Naive thymus-derived CD4-positive, alpha-beta T cell (primary cell): ENCODE measurements around the gene PODXL. TPM values are rescaled to one million over a fixed set of nuclear protein-coding genes. Genes with fewer than 3 reads are reported as not detected.
A peak's percentile ranks its signal among the peaks of the same experiment; 100 is the strongest.
"Not testable (repeated sequence)": the region's sequence is repeated elsewhere in the genome, so short reads cannot be mapped to it uniquely, and the experiment has no call there.

Source experiments
- ATAC-seq: fragments of 150-1000 bp; cut with Tn5 transposase; 2 replicates; pipeline ENCODE4 v1.10.0; 2021; ENCODE audit warnings: mild to moderate bottlenecking, moderate library complexity
- CTCF ChIA-PET: fragments of 350-600 bp; sonication (Branson Sonifier 250); formaldehyde crosslinking; loops from one replicate; lab custom pipeline; 2021; ENCODE audit warnings: antibody characterized with exemption; lab: Charles Lee
- POLR2A ChIA-PET: fragments of 350-600 bp; sonication (Branson Sonifier 250); formaldehyde crosslinking; loops from one replicate; lab custom pipeline; 2021; ENCODE audit warnings: antibody characterized with exemption, inconsistent platforms; lab: Charles Lee
- DNase-seq, 9 donors: peaks; one replicate each; pipeline versions ENCODE4 v3.0.0 to v3.0.0-alpha.2; 2020 to 2022; ENCODE audit warnings: mixed read lengths in 1 of 9
- H3K27ac ChIP-seq: one replicate; pipeline ENCODE4 v1.7.0; 2013; ENCODE audit warnings: mild to moderate bottlenecking, low read depth, low read length, moderate library complexity
- H3K27me3 ChIP-seq, 2 donors: one replicate each; pipeline ENCODE4 v1.7.0; 2013; ENCODE audit warnings: low read length in 2 of 2, mild to moderate bottlenecking in 2 of 2, moderate library complexity in 2 of 2; ENCODE audit not compliant: control insufficient read depth in 2 of 2, insufficient read depth in 2 of 2
- H3K36me3 ChIP-seq, 3 experiments: 1 replicate in 2 of 3; 2 replicates in 1 of 3; pipeline ENCODE4 v1.7.0; 2013; ENCODE audit warnings: low read length in 3 of 3, mild to moderate bottlenecking in 3 of 3, moderate library complexity in 1 of 3; ENCODE audit not compliant: insufficient read depth in 3 of 3, control insufficient read depth in 2 of 3
- H3K4me1 ChIP-seq, 2 donors: one replicate each; pipeline ENCODE4 v1.7.0; 2013; ENCODE audit warnings: low read length in 2 of 2, mild to moderate bottlenecking in 2 of 2, moderate library complexity in 1 of 2; ENCODE audit not compliant: control insufficient read depth in 2 of 2, insufficient read depth in 2 of 2
- H3K4me3 ChIP-seq: 2 replicates; pipeline ENCODE4 v1.7.0; 2013; ENCODE audit warnings: mild to moderate bottlenecking, low read length
- H3K9me3 ChIP-seq, 3 experiments: 1 replicate in 2 of 3; 2 replicates in 1 of 3; pipeline ENCODE4 v1.7.0; 2013; ENCODE audit warnings: low read length in 3 of 3; ENCODE audit not compliant: control insufficient read depth in 2 of 3
- H3K27ac Mint-ChIP-seq, 9 donors: one replicate each; pipeline ENCODE4 v1.8.0; 2020 to 2022; ENCODE audit warnings: mixed read lengths in 9 of 9, mild to moderate bottlenecking in 8 of 9, moderate library complexity in 5 of 9, inconsistent platforms in 2 of 9
- H3K27me3 Mint-ChIP-seq, 5 donors: one replicate each; pipeline ENCODE4 v1.8.0; 2021 to 2022; ENCODE audit warnings: mixed read lengths in 5 of 5, mild to moderate bottlenecking in 1 of 5
- H3K36me3 Mint-ChIP-seq, 5 donors: one replicate each; pipeline ENCODE4 v1.8.0; 2020 to 2022; ENCODE audit warnings: mixed read lengths in 5 of 5, mild to moderate bottlenecking in 3 of 5, inconsistent platforms in 1 of 5
- H3K4me1 Mint-ChIP-seq, 7 donors: one replicate each; pipeline ENCODE4 v1.8.0; 2020 to 2022; ENCODE audit warnings: mixed read lengths in 7 of 7, mild to moderate bottlenecking in 3 of 7, inconsistent platforms in 1 of 7
- H3K4me3 Mint-ChIP-seq, 10 donors: one replicate each; pipeline ENCODE4 v1.8.0; 2020 to 2022; ENCODE audit warnings: mild to moderate bottlenecking in 10 of 10, mixed read lengths in 10 of 10, moderate library complexity in 6 of 10, inconsistent platforms in 2 of 10
- H3K9me3 Mint-ChIP-seq, 11 donors: one replicate each; pipeline ENCODE4 v1.8.0; 2020 to 2022; ENCODE audit warnings: mixed read lengths in 11 of 11, mild to moderate bottlenecking in 4 of 11, inconsistent platforms in 1 of 11, moderate library complexity in 1 of 11
- intact Hi-C, 2 donors: fragments of 100-400 bp; cut with micrococcal nuclease; formaldehyde crosslinking; loops; one replicate each; pipeline ENCODE4 v1.15.1; 2023
- polyA plus RNA-seq, 2 donors: library from polyadenylated mRNA; unstranded; fragments of 300-500 nt; fragmentation: Illumina TruSeq; gene quantifications; one replicate each; pipeline ENCODE4 v1.2.3, GENCODE V29; 2021
- total RNA-seq, 6 experiments: library from RNA in 5 of 6; stranded (reverse) in 5 of 6; gene quantifications; 1 replicate in 5 of 6; 2 replicates in 1 of 6; pipeline ENCODE4 v1.2.3 and lab custom pipeline; 2021 to 2026

PODXL gene
- total and polyA plus RNA-seq, 7 experiments from 2014 or later, result 0.05 to 1.4 (median 0.32) TPM

DNA sequence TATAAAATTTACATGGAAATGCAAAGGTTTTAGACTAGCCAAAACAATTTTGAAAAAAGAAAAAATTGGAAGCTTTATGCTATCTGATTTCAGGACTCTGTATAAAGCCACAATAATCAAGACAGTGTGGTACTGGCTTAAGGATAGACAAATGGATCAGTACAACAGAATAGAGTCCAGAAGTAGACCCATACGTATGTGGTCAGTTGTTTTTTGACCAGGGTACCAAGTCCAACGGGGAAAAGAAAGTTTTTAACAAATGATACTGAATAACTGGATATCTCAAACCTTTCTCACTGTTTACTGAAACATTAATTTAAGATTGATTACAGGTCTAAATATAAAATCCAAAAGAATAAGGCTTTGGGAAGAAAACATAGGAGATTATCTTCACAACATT is 79.7 kb downstream of the PODXL start:
- Histone ChIP-seq H3K4me3 (no peak overlapping the region), H3K27ac (no peak overlapping the region), H3K36me3 (peaks cover 0 to 19% (median 11%) of the 10 kb centered on the region in 3 experiments), H3K27me3 (no peaks in the 10 kb centered on the region), H3K9me3 (no peaks in the 10 kb centered on the region), H3K4me1 (no peaks in the 10 kb centered on the region)
- Mint-ChIP-seq H3K27ac (no peak overlapping the region), H3K36me3 (peaks cover 0 to 49% (median 22%) of the 10 kb centered on the region in 5 donors), H3K4me1 (peaks cover 0 to 2% (median 0%) of the 10 kb centered on the region in 7 donors), H3K27me3 (no peaks in the 10 kb centered on the region), H3K4me3 (no peak overlapping the region), H3K9me3 (no peaks in the 10 kb centered on the region)
- DNase-seq (no peak), ATAC-seq (no peak)
- intact Hi-C loops, result no loop called here
- CTCF ChIA-PET, result no interaction called here
- POLR2A ChIA-PET, result no interaction called here

DNA sequence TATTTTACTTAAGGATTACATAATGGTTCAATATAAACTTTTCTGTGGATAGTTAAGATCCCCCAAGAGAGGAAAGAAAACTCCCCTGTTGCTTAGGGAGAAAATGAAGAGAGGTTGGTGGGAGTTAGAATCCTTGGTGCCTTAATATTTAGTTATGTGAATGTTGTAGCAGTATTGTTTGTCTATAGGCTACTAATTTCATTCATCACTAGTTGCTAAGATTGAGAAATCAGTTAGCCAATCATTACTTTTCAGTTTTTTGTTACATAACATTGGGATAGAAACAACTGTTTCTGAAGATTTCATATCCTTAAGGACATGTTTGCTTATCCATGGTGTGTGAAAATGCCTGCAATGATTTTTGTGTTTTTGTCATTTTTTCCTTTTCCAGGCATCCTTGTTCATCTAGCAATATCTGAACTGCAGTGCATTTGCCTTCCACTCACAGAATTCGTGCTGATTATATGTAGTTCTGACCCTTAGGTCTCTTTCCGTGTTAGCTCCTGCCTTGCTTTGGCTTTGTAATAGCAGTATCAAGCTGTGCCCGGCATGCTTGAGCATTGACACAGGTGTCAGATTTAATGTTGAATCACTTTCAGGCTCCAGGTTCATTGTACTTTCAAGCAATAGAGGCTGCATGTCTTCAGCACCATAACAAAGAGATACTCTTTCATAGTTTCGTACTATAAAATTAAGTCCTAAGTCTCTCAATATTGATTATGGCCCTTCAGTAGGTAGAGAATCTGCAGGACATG is 85.0 kb downstream of the PODXL start:
- no peaks in the 10 kb centered on the region for H3K9me3 ChIP-seq
- ChIA-PET CTCF (no interaction called here), POLR2A (no interaction called here)
- intact Hi-C loops, result no loop called here
- Mint-ChIP-seq H3K9me3 (no peaks in the 10 kb centered on the region), H3K4me1 (peaks cover 0 to 4% (median 0%) of the 10 kb centered on the region in 7 donors), H3K4me3 (no peak overlapping the region), H3K27me3 (no peaks in the 10 kb centered on the region), H3K27ac (peak overlapping the region in 1 of 9 donors; percentile 22), H3K36me3 (peaks cover 15 to 77% (median 56%) of the 10 kb centered on the region in 5 donors)
- H3K4me1 ChIP-seq, result no peaks in the 10 kb centered on the region
- H3K4me3 ChIP-seq, result no peak overlapping the region
- DNase-seq (no peak), ATAC-seq (no peak)
- H3K27ac ChIP-seq, result no peak overlapping the region
- no peaks in the 10 kb centered on the region for H3K27me3 ChIP-seq
- peaks cover 7 to 59% (median 12%) of the 10 kb centered on the region in 3 experiments for H3K36me3 ChIP-seq

DNA sequence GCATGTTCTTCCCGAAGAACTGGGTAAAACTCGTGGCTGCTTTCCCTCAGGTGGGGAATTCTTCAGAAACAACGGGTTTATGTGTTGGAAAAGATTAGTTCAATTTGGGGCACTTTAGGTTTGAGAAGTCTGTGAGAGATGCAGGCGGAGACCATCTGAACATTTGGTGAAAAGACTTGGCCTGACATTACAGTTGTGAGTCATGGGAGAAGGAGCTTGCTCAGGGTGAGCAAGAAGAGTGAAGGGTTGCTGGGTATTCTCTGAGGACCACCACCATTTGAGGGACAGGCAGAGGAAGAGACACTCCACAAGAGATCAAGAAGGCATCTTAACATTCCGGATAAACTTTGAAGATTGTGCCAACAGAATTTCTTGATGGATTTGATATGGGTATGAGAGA is 88.6 kb downstream of the PODXL start:
- ChIA-PET POLR2A (interaction anchor here (0.6 kb wide), 1 partner anchor 12 kb away, joined by 4 read pairs; no protein-coding TSS in a partner anchor), CTCF (no interaction called here)
- Mint-ChIP-seq H3K36me3 (peaks cover 19 to 70% (median 48%) of the 10 kb centered on the region in 5 donors), H3K4me1 (peaks cover 0 to 4% (median 0%) of the 10 kb centered on the region in 7 donors), H3K9me3 (no peaks in the 10 kb centered on the region), H3K27me3 (no peaks in the 10 kb centered on the region), H3K4me3 (no peak overlapping the region), H3K27ac (no peak overlapping the region)
- H3K27ac ChIP-seq, result no peak overlapping the region
- intact Hi-C loops, result no loop called here
- DNase-seq (no peak), ATAC-seq (no peak)
- no peaks in the 10 kb centered on the region for H3K9me3 ChIP-seq
- H3K27me3 ChIP-seq, result no peaks in the 10 kb centered on the region
- no peak overlapping the region for H3K4me3 ChIP-seq
- H3K4me1 ChIP-seq, result no peaks in the 10 kb centered on the region
- peaks cover 7 to 76% (median 16%) of the 10 kb centered on the region in 3 experiments for H3K36me3 ChIP-seq

- Mint-ChIP-seq H3K4me3 (no peak overlapping the region), H3K4me1 (peaks cover 0 to 4% (median 0%) of the 10 kb centered on the region in 7 donors), H3K27ac (no peak overlapping the region), H3K36me3 (peaks cover 19 to 71% (median 47%) of the 10 kb centered on the region in 5 donors), H3K27me3 (no peaks in the 10 kb centered on the region), H3K9me3 (no peaks in the 10 kb centered on the region)
- Histone ChIP-seq H3K9me3 (no peaks in the 10 kb centered on the region), H3K4me1 (no peaks in the 10 kb centered on the region), H3K27me3 (no peaks in the 10 kb centered on the region), H3K27ac (no peak overlapping the region), H3K36me3 (peaks cover 7 to 69% (median 16%) of the 10 kb centered on the region in 3 experiments), H3K4me3 (no peak overlapping the region)
- no peak for DNase-seq
- POLR2A ChIA-PET, result no interaction called here
- intact Hi-C loops, result no loop called here
- CTCF ChIA-PET, result no interaction called here
- ATAC-seq, result no peak
Observed at GRCh38 chr7:131466735-131467365, 89.6 kb downstream of the PODXL start.

DNA sequence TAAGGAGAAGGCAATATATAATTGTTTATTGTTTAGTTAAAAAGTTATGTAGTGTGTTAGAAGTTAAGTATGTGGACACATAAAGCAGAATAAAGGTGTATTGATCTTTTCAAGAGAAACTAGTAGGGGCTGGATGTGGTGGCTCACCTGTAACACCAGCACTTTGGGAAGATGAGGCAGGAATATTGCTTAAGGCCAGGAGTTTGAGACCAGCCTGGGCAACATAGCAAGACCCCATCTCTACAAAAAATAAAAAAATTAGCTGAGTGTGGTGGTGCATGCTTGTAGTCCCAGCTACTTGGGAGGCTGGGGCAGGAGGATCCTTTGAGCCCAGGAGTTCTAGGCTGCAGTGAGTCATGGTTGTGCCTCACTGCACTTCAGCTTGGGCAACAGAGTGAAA is 93.7 kb downstream of the PODXL start:
- H3K4me1 Mint-ChIP-seq, H3K27me3 ChIP-seq, ATAC-seq, H3K4me3 ChIP-seq, H3K4me3 Mint-ChIP-seq, POLR2A ChIA-PET, H3K9me3 ChIP-seq, H3K4me1 ChIP-seq, intact Hi-C loops, DNase-seq, H3K27ac ChIP-seq, CTCF ChIA-PET, H3K9me3 Mint-ChIP-seq, H3K27me3 Mint-ChIP-seq: not testable (repeated sequence)
- H3K27ac Mint-ChIP-seq, result peak overlapping the region in 1 of 9 donors; percentile 36
- H3K36me3 Mint-ChIP-seq, result peaks cover 14 to 53% (median 32%) of the 10 kb centered on the region in 5 donors
- peaks cover 0 to 35% (median 6%) of the 10 kb centered on the region in 3 experiments for H3K36me3 ChIP-seq

DNA sequence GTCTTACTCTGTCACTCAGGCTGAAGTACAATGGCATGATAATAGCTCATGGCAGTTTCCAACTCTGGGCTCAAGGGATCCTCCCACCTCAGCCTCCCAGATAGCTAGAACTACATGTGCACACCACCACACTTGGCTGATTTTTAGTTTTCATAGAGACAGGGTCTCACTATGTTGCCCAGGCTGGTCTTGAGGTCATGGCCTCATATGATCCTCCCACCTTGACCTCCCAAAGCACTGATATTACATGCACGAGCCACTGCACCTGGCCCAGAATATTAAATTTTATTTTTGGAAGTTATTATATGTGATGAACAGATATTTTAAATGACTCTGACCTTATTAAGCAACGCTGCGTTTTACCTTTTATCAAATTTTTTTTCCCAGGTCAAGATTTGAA is 94.4 kb downstream of the PODXL start:
- H3K36me3 ChIP-seq, result peaks cover 0 to 29% (median 6%) of the 10 kb centered on the region in 3 experiments
- H3K9me3 ChIP-seq, result no peaks in the 10 kb centered on the region
- ATAC-seq (no peak), DNase-seq (no peak)
- H3K4me3 ChIP-seq, result no peak overlapping the region
- H3K27me3 Mint-ChIP-seq, result no peaks in the 10 kb centered on the region
- H3K4me1 Mint-ChIP-seq, result peaks cover 0 to 7% (median 2%) of the 10 kb centered on the region in 7 donors
- no peak overlapping the region for H3K27ac ChIP-seq
- H3K4me3 Mint-ChIP-seq, result no peak overlapping the region
- intact Hi-C loops, result no loop called here
- ChIA-PET CTCF (no interaction called here), POLR2A (no interaction called here)
- H3K36me3 Mint-ChIP-seq, result peaks cover 9 to 51% (median 31%) of the 10 kb centered on the region in 5 donors
- H3K27ac Mint-ChIP-seq, result no peak overlapping the region
- H3K4me1 ChIP-seq, result no peaks in the 10 kb centered on the region
- no peaks in the 10 kb centered on the region for H3K27me3 ChIP-seq
- no peaks in the 10 kb centered on the region for H3K9me3 Mint-ChIP-seq
